Stimulated activated CD8-positive, alpha-beta memory T cell treated with anti-CD3 and anti-CD28 coated beads, Interleukin-12 subunit alpha, Interleukin-12 subunit beta, amount 100 ng/mL, for 24 hours (primary cell): Measurements from ENCODE around the gene DHRS1.

Experiments
- DNase-seq: peaks from one replicate; pipeline ENCODE4 v3.0.0-alpha.2; 2020; ENCODE audit errors: extremely low read depth

Gene DHRS1

DNA sequence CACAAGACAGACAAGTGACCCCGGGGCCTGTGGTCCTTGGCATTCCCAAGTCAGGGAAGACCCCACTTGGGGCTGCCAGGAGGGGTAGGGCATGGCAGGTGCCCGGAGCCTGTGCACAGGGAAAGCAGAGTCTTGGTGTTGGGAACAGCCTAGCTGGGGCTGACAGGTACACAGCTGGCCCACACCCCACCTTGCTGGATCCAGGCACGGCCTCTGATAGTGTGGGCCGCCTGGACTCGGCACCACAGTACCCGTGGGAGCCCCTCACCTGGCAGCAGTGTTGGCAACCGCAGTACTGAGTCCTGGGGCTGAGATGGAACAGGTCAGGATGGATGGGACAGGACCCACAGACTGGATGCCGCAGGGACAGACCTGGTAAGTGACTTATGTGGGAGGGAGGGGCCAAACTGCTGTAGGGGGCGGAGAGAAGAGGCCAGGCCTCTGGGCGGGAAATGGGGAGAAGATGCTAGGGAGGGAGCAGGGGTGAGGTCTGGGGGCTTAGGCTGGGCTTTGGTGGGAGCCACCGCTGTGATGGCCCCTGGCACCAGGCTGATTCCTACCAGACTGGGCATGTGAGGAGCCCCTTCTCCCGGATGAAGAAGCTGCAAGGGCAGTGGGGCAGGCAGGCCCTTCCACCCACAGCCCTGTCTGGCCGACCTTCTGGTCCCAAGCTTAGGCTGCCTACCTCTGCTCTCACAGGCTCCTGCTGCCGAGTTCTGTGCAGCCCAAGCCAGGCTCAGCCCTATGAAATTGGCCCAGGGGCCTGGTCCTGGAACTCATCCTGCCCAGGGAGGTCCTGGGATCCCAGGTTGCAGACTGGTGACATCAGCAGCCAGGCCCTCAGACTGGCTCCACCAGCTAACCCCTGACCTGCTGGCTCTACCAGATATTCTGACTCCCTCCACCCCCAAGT, 36.5 kb downstream of the DHRS1 start, which contains the start of gene TGM1:
Gene TGM1, minus strand, starts transcription at position 357 of the 913 bp plus-strand sequence. CDS start 825 bp downstream, outside the sequence.
- no peak for DNase-seq

DNA sequence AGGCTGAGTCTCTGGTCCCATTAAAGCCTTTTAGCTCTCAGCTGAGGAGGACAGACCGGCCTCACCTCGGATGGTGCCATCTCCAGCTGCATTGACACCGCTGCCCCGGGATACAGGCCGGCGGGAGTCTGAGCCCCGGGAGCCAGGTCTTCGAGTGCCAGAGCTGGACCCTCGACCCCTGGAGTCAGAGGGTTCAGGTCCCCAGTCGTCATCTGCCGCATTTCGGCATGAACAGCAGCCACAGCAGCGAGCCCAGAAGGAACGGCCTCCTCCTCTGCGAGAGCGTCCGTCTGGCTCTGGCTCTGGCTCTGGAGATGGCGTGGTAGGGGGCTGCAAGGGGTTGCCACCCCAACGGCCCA, 37.6 kb downstream of the DHRS1 start:
- no peak for DNase-seq

GRCh38 chr14:24261256-24261968, 38.2 kb downstream of the DHRS1 start:
- DNase-seq: no peak

GRCh38 chr14:24260780-24261157, 38.8 kb downstream of the DHRS1 start:
- no peak for DNase-seq

GRCh38 chr14:24260026-24260779, 39.4 kb downstream of the DHRS1 start:
- DNase-seq: no peak

- DNase-seq: no peak
Observed at GRCh38 chr14:24259282-24260025, 40.1 kb downstream of the DHRS1 start.

- DNase-seq: no peak
Observed at GRCh38 chr14:24258548-24259265, 40.9 kb downstream of the DHRS1 start.

DNA sequence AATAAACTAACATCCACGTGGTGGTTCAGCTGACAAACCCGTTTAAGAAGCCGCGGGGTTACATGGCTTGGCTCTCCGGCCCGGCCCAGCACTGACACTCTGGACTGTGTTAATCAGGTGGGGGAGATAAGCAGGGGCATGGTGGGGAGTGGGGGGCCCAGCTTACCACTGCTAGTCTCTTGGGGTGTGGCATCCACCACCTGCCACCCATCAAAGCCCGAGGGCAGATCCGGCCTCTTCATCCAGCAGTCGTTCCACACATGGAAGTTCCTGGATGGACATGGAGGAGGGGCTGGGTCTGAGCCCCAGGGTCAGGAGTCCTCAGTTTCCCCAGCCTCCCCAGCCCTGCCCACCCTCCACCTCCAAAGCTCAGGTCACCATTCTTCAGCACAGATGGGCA, 41.5 kb downstream of the DHRS1 start:
- no peak for DNase-seq

GRCh38 chr14:24256960-24257359, 42.6 kb downstream of the DHRS1 start:
- no peak for DNase-seq

- no peak for DNase-seq
Observed at GRCh38 chr14:24255931-24256711, 43.5 kb downstream of the DHRS1 start.

GRCh38 chr14:24255438-24255837, 44.1 kb downstream of the DHRS1 start:
- no peak for DNase-seq

DNA sequence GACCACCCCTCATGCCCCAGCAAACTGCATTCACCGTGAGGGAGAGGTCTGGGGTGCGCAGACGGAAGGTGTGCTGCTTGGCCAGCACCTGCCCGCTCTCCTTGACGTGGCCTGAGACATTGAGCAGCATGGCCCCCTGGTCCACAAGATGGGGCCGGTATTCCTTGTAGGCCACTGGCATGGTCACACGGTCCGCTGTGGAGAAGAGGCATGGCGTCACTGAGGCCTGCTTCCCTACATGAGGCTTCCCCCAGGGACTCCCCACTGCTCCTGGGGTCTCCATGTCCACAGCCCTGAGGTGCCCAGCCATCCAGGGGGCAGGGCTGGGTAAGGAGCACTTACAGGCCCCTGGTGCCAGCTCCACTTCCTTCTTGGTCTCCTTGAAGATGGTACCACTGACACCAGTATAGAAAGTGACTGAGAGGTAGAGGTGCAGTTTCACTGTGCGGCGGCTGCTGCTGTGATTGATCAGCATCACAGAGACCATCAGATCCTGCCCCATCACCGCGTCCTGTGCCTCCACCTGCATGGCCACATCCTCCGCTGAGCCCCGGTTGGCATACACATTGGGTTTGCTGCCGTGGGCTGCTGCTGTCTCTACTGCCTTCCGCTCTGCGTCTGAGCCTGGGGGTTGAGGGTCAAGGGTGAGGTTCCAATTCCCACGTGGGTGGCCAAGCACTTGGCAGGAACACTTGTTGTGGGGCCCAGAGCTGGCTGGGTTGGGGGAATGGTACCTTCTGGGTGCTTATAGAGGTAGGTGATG, 44.8 kb downstream of the DHRS1 start:
- DNase-seq: no peak

- no peak for DNase-seq
Observed at GRCh38 chr14:24253936-24254335, 45.6 kb downstream of the DHRS1 start.

- DNase-seq: no peak
Observed at GRCh38 chr14:24252289-24253124, 47.1 kb downstream of the DHRS1 start.

GRCh38 chr14:24251880-24252288, 47.7 kb downstream of the DHRS1 start:
- no peak for DNase-seq

- no peak for DNase-seq
Observed at GRCh38 chr14:24250354-24250753, 49.2 kb downstream of the DHRS1 start.

DNA sequence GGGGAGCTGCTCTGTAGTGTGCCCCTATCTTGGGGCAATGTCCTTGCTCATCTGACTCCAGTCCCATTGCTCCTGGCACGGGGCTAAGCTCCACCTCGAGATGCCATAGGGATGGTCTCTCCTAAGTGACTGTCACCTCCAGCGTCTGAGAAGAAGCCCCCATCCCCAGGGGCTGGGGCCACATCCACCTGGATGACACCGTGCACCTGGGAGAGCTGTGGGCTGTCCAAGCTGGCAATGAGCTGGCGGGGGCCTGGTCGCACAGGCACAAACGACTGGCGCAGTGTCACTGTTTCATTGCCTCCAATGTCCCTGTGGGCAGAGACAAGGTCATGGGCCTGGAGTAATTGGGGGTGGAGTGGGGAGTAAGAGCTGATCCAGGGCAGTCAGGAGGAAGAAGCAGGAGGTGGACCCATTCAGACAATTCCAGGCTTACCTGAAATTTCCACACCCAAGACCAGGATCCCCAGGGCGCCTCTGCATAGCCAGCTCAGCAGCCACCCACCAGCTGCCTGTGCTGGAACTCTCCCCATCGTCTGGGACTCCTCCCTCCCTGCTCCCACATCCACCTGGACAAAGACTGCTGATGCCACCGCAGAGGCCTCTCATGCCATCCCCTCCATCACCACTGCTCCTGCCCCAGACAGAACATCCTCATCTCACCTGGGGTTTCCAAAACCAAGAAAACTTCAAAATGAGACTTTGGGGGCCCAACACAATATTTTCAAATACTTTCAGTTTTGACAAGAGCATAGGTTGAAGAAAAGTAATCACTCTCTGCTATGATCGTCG, 50.2 kb downstream of the DHRS1 start:
- DNase-seq: no peak

DNA sequence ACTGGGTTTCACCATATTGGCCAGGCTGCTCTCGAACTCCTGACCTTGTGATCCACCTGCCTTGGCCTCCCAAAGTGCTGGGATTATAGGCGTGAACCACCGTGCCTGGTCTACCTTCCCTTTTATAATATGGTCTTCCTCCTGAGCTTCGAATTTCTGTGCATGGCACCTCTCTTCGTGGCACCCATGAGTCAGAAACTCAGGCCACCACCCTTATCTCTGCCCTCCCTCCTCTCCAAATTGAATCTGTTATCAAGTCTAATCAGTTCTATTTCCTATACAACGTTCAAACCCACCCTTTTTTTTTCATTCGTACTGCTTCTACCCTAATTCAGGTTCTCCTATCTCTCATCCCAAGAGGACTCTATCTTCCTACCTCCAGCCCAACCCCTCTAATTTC, 52.2 kb downstream of the DHRS1 start:
- no peak for DNase-seq
